NCI-H187 treated with DMSO at 0.1 percent for 48 hours (cell line): ENCODE results near the gene CRADD.
"Not testable (repeated sequence)": the region's sequence is repeated elsewhere in the genome, so short reads cannot be mapped to it uniquely, and the experiment has no call there.

ENCODE experiments used
- DNase-seq: peaks from one replicate; lab custom pipeline; 2025; lab: John Stamatoyannopoulos, UW

CRADD gene

DNA sequence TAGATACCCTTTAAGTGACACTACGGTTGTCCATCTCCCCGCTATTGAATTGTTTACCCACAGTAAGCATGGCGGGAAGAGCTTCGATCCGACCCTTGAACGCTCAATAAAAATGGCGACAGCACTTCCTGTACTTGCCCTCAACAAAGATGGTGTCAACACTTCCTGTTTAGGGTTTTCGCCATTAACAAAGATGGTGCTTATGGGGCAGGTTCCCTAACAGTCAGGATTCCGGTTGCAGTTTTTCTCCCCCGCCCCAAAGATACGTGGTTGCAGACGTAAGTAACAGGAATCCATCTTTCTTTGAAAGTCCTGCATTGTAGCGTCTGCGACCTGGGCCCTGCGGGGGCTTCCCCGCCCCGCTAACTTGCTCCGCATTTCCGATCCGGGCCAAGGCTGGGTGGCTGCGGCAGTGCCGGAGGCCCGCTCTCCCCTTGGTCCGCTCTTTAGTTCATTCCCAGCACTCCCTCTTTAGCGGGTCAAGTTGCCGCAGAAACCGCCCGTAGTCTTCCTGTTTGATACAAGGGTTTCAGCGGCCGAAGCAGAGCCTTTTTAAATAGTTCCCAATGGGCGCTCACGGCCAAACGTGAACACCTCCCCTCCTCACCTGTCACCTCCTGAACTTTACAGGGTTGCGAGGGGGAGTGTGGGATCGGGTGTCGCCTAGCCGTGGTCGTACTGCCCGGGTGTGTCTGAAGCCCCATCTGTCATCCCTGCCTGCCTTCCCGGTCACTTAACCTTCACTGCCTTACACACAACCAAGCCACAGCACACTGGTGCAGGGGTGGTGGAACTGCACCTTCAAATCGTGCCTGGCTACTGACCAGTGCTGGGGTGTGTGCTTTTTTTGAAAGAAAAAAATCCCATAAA is at the start of gene CRADD:
TSS of gene CRADD (plus strand) at position 181 of the 870 bp plus-strand sequence.
- peak; percentile 97 for DNase-seq

DNA sequence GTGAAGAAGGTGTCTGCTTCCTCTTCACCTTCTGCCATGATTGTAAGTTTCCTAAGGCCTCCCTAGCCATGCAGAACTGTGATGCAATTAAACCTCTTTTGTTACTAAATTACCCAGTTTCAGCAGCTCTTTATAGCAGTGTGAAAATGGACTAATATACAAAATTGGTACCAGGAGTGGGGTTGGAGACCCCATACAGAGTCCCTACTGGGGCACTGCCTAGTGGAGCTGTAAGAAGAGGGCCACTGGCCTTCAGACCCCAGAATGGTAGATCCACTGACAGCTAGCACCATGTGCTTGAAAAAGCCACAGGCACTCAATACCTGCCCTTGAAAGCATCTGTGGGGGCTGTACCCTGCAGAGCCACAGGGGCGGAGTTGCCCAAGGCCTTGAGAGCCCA is 44.8 kb upstream of the CRADD start:
- no peak for DNase-seq

DNA sequence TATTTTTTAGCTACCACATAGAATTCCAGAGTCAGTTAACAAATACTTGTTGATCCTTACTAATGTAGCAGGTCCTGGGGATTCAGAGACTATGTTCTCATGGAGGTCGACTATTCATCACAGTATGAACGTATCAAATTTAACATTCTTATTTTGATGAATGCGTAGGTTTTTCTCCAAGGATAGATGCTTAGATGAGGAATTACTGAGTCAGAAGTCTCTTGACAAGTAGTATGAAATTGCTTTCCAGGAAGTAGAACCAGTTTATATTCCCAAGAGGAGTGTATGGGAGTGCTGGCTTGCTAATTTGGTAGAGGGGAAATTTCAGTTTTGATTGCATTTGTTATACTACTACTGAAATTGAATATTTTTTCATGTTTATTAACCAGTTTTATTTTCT is 42.8 kb upstream of the CRADD start:
- no peak for DNase-seq

DNA sequence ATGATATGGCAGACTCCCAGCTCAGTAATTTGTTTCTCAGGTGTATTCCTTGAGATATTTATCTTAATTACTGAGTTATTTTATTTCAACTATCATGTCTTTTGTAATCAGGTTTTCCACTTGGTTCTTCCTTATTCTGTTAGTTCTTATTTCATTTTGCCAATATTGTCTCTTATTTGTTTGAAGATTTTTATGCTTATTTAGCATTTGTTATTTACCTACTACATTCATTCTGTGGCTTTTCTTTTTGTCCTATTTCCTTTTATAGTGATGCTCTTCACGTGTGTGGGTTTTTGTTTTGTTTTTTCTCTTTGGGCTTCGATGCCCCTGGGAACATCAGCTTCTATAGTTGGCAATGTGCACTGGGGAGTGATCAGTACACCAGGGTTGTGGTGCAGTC is 40.5 kb upstream of the CRADD start:
- DNase-seq: no peak

DNA sequence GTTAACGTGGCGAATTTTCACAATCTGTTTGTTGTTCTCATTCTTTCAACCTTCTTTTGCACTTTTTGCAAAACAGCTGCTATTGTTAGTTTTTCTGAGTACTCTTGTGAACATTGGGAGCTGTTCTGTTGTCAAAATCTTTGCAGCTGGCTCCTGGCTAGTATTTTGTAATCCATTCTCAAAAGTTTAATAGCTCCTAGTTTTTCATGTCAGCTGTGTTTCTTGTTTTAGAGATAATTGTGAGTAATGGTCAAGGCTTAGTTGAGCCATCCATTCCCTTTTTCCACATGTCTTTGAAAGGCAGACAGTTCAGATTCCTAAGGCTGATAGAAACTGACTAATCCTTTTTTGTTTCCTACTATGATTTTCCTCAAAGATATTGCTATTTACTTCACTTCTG is 39.1 kb upstream of the CRADD start:
- no peak for DNase-seq

DNA sequence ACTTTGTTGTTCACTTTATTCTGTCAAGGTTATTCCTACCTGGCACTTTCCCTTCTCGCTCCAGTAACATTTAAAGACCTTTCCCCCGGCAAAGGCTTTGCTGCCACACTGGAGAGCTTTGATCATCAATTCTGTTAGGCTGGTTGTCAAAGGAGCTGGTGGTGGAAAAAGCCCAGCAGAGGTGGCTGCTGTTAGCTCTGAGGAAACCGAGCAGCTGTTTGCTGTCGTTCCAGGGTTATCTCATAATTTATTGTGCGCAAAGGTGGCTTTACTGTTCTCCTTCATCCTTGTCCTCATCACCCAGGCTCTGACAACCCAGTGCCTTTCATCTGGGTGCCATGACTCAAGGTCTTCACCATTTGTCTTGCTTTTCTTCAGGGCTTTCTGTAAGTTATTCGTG is 38.2 kb upstream of the CRADD start:
- peak; percentile 75 for DNase-seq

DNA sequence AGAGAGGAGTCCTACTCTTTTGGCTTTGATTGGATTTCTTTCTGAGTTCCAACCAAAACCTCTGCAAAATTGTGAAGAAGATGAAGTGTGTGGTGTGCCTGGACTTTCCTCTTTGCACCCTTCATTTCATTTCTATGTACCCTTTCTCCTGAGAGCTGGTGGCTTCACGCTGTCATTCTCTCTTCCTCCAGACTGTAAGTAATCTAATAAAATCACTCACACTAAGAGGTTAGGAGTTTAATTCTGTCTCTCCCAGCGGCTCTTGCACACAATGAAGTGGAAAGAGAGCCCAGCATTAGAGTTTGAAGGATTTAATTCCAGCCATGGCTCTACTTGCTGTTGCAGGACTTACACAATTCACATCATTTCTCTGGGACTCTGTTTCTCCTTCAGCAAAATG is 37.8 kb upstream of the CRADD start:
- DNase-seq: no peak

DNA sequence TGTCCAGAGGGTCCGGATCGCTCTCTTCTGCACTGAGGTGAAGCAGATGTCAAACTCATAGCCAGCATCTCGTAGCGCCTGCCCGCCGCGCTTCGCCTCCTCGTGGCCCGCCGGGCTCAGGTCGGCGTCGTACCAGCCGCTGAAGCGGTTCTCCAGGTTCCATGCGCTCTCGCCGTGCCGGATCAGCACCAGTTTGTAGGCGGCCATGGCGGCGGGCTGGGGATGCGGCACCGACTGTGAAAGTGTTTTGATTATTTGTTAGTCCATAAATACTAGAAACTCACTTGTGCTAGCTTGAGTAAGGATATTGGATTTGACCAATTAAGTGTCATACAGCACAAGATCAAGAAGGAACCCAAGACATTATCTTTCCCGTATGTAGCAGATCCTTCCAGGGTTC is 35.8 kb upstream of the CRADD start:
- DNase-seq: not testable (repeated sequence)

DNA sequence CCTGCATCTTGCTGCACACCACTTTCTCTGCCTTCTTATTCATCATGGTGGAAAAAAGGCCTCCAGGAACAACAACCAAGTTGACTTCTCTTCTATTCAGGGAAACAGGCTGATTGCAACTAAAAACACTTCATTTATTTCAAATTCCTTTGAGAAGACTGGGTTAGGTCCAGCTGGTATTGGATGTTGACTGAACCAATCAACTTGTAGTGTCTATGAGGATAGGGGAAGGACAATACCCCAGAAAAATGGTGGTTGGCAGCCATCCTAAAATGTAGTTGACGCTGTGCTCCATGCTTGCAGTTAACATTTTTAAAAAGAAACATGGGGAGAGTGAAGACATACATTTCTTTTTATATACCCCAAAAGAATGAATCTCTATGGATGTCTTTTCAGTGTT is 34.4 kb upstream of the CRADD start:
- no peak for DNase-seq

DNA sequence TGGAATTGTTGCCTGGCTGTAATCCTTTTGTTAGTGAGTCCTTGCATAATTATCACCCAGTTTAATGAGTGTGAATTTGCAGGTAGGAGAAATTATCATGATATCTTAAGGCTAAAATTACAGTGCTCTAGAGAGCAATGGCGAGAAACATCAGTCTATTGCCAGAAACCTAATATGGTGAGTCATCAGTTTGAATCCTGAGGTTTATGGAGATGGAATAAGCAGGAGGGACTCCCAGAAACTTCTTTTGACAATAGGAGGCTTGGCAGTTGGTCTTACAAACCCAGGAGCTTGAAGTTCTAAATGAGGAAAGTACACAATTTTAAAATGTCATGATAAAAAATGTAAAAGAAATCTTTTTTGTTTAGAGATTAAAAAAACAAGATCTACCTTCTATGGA is 31.5 kb upstream of the CRADD start:
- DNase-seq: no peak

DNA sequence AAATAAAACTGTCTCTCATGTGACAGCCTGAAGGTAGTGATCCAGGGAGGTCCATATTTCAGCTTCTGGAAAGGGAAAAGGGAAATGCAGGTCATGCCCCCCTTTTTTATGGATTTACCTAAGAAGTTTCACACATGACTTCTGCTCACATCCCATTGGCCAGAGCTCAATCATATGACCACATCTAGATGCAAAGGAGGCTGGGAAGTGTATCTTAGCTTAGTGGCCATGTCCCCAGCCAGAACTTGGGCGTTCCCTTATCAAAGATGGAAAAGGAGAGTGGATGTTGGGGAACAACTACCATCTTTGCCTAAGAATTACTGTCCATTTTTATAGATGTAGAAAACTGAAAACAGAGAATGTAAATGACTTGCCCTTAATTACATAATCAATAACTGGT is 26.5 kb upstream of the CRADD start:
- no peak for DNase-seq

DNA sequence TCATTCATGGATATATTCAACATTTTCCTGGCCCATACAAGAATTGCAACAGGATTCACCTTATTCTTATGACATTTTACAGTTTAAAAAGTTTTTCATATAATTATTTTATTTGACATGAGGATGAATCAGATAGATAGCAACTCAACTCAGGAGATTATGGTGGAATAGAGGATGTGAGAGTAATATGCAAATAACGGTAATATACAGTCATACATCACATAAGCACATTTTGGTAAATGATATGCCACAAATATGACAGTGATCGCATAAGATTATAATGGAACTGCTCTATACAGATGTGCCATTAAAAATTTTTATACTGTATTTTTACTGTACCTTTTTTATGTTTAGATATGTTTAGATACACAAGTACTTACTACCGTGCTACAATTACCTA is 24.1 kb upstream of the CRADD start:
- DNase-seq: no peak

DNA sequence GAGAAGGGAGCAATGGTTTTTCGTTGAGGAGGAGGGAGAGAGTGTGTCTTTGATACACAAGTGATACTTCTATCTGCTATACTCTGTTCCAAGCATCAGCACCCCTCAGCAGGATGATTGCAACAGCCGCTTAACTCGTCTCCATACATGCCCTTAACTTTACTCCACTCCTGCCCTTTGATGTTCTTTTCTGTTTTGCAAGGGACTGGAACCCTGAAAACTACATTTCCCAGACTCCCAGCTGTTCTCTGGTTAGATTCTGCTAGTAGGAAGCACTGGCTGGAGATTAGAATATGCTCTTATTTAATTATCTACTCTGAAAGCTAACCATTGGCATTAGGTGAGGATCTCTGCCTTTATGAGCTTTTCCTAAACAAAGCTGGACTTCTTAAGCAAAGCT is 23.5 kb upstream of the CRADD start:
- DNase-seq: no peak

DNA sequence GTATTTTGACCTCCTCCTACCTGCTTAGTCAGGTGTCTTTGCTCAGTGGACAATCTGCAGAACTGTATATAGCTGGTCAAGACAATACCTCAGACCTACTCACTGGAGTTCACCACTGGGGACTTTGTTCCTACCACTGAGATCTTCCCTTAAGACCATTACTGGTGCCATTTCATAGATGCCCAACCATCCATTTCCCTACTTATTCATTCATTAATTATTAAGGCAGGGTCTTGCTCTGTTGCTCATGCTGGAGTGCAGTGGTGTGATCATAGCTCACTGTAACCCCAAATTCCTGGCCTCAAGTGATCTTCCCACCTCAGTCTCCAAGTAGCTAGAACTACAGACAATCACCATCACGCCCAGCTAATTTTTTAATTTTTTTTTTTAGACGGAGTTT is 22.8 kb upstream of the CRADD start:
- no peak for DNase-seq

DNA sequence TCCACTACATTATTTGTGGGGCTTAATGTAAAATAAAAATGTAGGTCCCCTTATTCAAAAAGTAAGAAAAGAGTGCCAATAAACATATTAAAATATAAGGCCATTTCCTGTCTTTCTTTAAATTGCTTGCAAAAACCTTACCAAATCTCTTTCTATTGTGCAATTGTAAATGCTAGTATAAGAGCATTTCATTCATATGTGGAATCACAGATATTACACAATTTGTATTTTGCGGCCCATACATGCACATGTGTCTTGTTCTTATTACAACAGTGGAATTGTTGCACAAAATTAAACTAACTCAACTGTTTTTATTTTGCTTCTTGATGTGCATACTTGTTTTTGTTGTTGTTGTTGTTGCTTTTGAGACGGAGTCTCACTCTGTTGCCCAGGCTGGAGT is 20.1 kb upstream of the CRADD start:
- DNase-seq: no peak

DNA sequence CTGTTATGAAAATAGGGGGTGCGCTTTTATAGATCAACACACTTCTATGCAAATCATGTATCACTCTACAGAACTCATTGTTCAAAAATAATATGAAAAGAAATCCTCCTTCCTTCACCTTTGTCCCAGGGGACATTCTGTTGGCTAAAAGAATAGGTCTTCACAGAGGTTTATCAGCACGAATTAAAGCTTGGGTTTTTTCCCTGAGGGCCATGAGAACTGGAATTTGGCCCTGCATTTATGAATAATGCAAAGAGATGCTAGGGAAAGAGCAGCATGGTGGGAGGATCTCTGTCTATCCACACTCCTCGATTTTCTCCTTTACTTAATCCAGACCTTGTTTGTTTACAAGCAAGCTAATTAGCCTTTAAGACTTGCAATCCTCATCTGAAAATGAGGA is 16.2 kb upstream of the CRADD start:
- no peak for DNase-seq

DNA sequence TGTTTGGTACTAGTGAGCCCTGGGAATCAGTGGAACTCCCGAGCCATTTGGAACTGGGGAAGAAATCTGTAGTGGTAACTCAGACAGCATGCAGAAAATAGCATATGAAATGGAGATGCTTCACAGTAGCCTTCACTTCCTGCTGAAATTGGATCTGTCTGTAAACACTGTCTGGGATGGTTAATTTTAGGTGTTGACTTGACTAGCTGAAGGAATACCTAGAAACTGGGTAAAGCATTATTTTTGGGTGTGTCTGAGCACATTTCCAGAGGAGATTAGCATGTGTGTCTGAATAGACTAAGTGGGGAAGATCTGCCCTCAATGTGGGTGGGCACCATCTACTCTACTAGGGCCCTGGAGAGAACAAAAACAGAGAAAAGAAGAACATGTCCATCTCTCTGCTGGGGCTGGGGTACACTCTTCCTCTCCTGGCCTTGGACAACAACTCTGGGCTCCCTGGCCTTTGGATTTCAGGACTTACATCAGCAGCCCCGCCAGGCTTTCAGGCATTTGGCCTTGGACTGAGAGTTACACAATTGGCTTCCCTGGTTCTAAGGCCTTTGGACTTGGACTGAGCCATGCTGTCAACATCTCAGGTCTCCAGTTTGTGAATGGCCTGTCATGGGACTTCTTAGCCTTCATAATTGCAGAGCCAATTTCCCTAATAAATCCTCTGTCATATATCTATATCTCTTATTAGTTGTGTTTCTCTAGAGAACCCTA is 14.0 kb upstream of the CRADD start:
- no peak for DNase-seq

DNA sequence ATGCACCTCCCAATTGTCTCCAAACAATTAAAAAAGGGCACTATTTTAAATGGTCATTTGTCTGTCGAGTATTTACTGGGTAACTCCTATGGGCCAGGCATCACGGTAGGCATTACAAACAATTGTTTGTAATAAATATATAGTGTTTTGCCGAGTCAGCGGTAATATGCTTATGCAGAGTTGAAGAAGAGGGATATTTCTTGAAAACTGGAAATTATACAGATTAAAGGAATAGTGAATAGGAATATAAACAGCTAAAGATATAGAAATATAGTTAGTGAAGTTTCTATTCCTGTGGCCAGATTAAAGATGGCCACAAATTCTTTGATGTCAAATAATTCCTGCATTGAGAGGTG is 13.5 kb upstream of the CRADD start:
- DNase-seq: no peak

DNA sequence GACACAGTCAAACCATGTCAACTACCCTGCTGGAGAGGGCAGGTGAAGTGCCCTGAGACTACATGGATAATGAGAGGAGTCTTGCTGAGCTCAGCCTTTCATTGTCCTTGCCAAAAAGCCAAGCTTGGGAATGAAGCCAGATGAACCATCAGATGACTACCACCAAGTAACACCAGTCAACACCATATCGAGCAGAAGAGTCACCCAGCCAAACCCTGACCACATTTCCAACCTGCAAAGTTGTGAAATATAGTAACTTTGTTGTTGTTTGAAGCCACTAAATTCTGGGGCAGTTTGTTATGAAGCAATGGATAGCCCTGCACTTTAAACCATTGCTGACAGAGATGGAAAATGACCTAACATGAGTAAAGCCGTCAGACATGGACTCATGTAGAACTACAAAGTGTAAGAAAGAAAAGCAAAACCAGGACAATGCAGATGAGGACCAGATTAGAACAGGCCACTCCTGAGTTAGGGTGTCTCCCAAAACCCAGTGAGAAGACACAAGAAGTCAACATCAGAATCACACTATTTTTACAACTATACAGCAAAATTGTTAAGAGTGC is 12.5 kb upstream of the CRADD start:
- DNase-seq: no peak

DNA sequence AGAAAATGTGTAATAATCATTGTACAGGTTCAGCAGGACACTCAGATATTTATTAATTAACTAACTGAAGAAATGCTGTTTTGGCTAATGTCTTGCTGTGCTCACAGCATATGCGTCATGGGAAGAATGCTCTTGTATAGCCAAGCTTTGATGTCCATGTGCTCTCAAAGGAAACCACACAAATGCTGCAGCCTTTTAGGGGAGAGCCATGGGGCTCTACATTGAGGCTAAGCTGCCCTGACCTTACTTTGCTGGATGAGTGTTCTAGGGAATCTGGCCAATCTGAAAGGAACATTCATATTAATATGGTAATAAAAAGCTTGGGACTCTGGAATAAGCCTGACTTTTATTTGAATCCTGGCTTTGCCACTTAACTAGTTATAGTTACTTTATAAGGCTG is 9.5 kb upstream of the CRADD start:
- no peak for DNase-seq

DNA sequence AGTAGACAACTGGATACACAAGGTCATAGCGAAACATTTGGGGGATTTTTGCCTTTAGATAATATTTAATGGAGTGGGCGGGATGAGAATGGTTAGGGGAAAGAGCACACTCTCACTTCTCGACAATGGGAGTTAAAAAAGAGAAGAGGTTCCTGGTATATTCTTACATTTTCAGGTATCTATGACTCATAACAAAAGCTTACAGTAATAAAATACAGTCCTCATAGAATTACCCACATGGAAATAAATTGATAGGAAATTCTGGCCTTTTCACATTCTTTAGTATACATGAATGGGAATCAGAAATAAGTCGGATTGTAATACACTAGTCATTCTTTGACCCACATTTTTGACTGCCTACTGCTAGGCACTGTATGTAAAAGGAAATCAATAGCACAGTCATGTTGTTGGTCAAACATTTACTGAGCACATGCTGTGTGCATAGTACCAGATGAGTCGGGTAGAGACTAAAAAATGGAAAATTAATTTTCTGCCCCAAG is 8.2 kb upstream of the CRADD start:
- no peak for DNase-seq

DNA sequence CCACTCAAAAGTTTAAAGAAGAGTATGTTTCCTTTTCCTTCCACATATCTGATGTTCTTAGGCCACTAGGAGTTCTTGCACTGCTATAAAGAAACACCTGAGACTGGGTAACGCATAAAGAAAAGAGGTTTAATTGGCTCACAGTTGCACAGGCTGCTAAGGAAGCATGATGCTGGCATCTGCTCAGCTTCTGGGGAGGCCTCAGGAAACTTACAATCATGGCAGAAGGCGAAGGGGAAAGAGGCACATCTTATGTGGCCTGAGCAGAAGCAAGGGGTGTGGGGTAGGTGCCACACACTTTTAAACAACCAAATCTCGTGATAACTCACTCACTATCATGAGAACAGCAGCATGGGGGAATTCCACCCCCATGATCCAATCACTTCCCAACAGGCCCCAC is 7.7 kb upstream of the CRADD start:
- DNase-seq: no peak

DNA sequence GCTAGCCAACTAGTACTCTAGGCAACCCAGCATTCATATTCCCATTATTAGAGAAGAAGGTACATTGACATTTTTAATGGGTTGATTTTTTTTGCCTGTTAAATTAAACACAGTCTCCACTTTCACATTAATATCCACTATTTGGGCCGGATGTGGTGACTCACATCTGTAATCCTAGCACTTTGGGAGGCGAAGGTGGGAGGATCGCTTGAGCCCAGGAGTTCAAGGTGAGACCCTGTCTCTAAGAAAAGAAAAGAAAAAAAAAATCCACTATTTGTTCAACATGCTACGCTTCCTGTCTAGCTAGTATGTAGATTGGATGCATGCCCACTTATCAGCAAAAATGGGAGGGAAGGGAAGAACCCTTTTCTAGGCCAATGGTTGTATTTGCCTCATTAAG is 7.1 kb upstream of the CRADD start:
- no peak for DNase-seq
